COLO668 (cell line): ENCODE data around the gene KSR2.

ENCODE experiments used
- DNase-seq: peaks from one replicate; lab custom pipeline; 2025; ENCODE audit not compliant: unreplicated experiment; lab: John Stamatoyannopoulos, UW

KSR2 gene

GRCh38 chr12:117506333-117506732 lies 462.5 kb downstream of the KSR2 start:
- no peak for DNase-seq

- no peak for DNase-seq
Measured at GRCh38 chr12:117502633-117503032, 466.2 kb downstream of the KSR2 start.

GRCh38 chr12:117502233-117502632 lies 466.6 kb downstream of the KSR2 start:
- no peak for DNase-seq

GRCh38 chr12:117501076-117501869 lies 467.5 kb downstream of the KSR2 start:
- DNase-seq: no peak

- no peak for DNase-seq
Measured at GRCh38 chr12:117499759-117500485, 468.9 kb downstream of the KSR2 start.

GRCh38 chr12:117498880-117499279 lies 469.9 kb downstream of the KSR2 start:
- no peak for DNase-seq

- DNase-seq: peak; percentile 7
Measured at GRCh38 chr12:117498256-117498655, 470.5 kb downstream of the KSR2 start.

GRCh38 chr12:117497407-117497806 lies 471.4 kb downstream of the KSR2 start:
- no peak for DNase-seq

- peak; percentile 81 for DNase-seq
Measured at GRCh38 chr12:117494833-117495655, 473.7 kb downstream of the KSR2 start.

- no peak for DNase-seq
Measured at GRCh38 chr12:117491711-117492110, 477.1 kb downstream of the KSR2 start.

GRCh38 chr12:117490130-117490529 lies 478.7 kb downstream of the KSR2 start:
- DNase-seq: no peak

- DNase-seq: no peak
Measured at GRCh38 chr12:117489671-117490070, 479.1 kb downstream of the KSR2 start.

GRCh38 chr12:117486840-117487659 lies 481.7 kb downstream of the KSR2 start:
- peak; percentile 28 for DNase-seq

GRCh38 chr12:117485984-117486839 lies 482.6 kb downstream of the KSR2 start:
- DNase-seq: peak; percentile 84

GRCh38 chr12:117484901-117485300 lies 483.9 kb downstream of the KSR2 start:
- no peak for DNase-seq

GRCh38 chr12:117483501-117483900 lies 485.3 kb downstream of the KSR2 start:
- DNase-seq: no peak

- no peak for DNase-seq
Measured at GRCh38 chr12:117481470-117481869, 487.3 kb downstream of the KSR2 start.

- DNase-seq: no peak
Measured at GRCh38 chr12:117476341-117476740, 492.4 kb downstream of the KSR2 start.

GRCh38 chr12:117473856-117474255 lies 494.9 kb downstream of the KSR2 start:
- DNase-seq: no peak

GRCh38 chr12:117472983-117473382 lies 495.8 kb downstream of the KSR2 start:
- peak; percentile 29 for DNase-seq
